ENCODE data around the gene SORCS2.

- TF ChIP-seq CTCF (conservative IDR thresholded peaks at IDR 0.05; ENCODE audit: low read depth, low read length) (no peak; the same call in 1 of the 2 replicates), EZH2 (IDR thresholded peaks at IDR 0.05; ENCODE audit: borderline replicate concordance, low read depth, low read length, poor library complexity, severe bottlenecking) (no peak)
These were observed 40.6 kb upstream of the SORCS2 start for GRCh38 chr4:7151668-7152227.

Data from A673 (cell line).